GF-D8 (cell line): Measurements from ENCODE around the gene PLEKHM1.
"Not testable (repeated sequence)": the region's sequence is repeated elsewhere in the genome, so short reads cannot be mapped to it uniquely, and the experiment has no call there.

Experiments used
- DNase-seq: peaks from one replicate; lab custom pipeline; 2025; lab: John Stamatoyannopoulos, UW

The PLEKHM1 gene

GRCh38 chr17:45490615-45491433 is at the start of gene PLEKHM1:
PLEKHM1 (minus strand) TSS chr17:45490721; CDS start chr17:45482484, 8,237 bp downstream.
- DNase-seq: peak; percentile 58

- DNase-seq: not testable (repeated sequence)
These were observed 47.6 kb upstream of the PLEKHM1 start for GRCh38 chr17:45538168-45538567.

- DNase-seq: not testable (repeated sequence)
These were observed 15.6 kb upstream of the PLEKHM1 start for GRCh38 chr17:45506072-45506471.

- not testable (repeated sequence) for DNase-seq
These were observed 14.7 kb upstream of the PLEKHM1 start for GRCh38 chr17:45505183-45505582.

GRCh38 chr17:45501092-45501707 is 10.7 kb upstream of the PLEKHM1 start:
- DNase-seq: not testable (repeated sequence)

GRCh38 chr17:45500478-45500877 is 10.0 kb upstream of the PLEKHM1 start:
- not testable (repeated sequence) for DNase-seq

- DNase-seq: not testable (repeated sequence)
These were observed 8.7 kb upstream of the PLEKHM1 start for GRCh38 chr17:45499208-45499607.

GRCh38 chr17:45498377-45498776 is 7.9 kb upstream of the PLEKHM1 start:
- DNase-seq: not testable (repeated sequence)

GRCh38 chr17:45497449-45497848 is 6.9 kb upstream of the PLEKHM1 start:
- DNase-seq: not testable (repeated sequence)

GRCh38 chr17:45496507-45496906 is 6.0 kb upstream of the PLEKHM1 start:
- DNase-seq: not testable (repeated sequence)

GRCh38 chr17:45494556-45494955 is 4.0 kb upstream of the PLEKHM1 start:
- peak; percentile 24 for DNase-seq

- DNase-seq: not testable (repeated sequence)
These were observed 1.6 kb upstream of the PLEKHM1 start for GRCh38 chr17:45492156-45492555.

GRCh38 chr17:45490198-45490597 is 323 bp downstream of the PLEKHM1 start:
- not testable (repeated sequence) for DNase-seq

GRCh38 chr17:45487704-45488103 is 2.8 kb downstream of the PLEKHM1 start:
- DNase-seq: peak; percentile 69

- DNase-seq: not testable (repeated sequence)
These were observed 6.8 kb downstream of the PLEKHM1 start for GRCh38 chr17:45483591-45484216.

GRCh38 chr17:45483177-45483576 is 7.3 kb downstream of the PLEKHM1 start:
- not testable (repeated sequence) for DNase-seq

- DNase-seq: not testable (repeated sequence)
These were observed 8.2 kb downstream of the PLEKHM1 start for GRCh38 chr17:45482317-45482716.

- not testable (repeated sequence) for DNase-seq
These were observed 15.1 kb downstream of the PLEKHM1 start for GRCh38 chr17:45475436-45475835.

GRCh38 chr17:45472249-45472648 is 18.3 kb downstream of the PLEKHM1 start:
- DNase-seq: not testable (repeated sequence)

- not testable (repeated sequence) for DNase-seq
These were observed 21.3 kb downstream of the PLEKHM1 start for GRCh38 chr17:45469204-45469563.

- not testable (repeated sequence) for DNase-seq
These were observed 22.0 kb downstream of the PLEKHM1 start for GRCh38 chr17:45468293-45469203.
